GM19035 (cell line): ENCODE measurements around the gene VMO1.

ENCODE experiments used
- ATAC-seq: cut with Tn5 transposase; IDR thresholded peaks from one replicate; pipeline ENCODE4 v1.9.1; 2021; ENCODE audit not compliant: unreplicated experiment

Gene VMO1

GRCh38 chr17:4800462-4801196 lies 14.5 kb upstream of the VMO1 start:
- ATAC-seq, result no peak

- no peak for ATAC-seq
Measured at GRCh38 chr17:4796552-4796920, 10.4 kb upstream of the VMO1 start.

- no peak for ATAC-seq
Measured at GRCh38 chr17:4795168-4795567, 9.0 kb upstream of the VMO1 start.

GRCh38 chr17:4790705-4791088 lies 4.5 kb upstream of the VMO1 start:
- ATAC-seq, result no peak

GRCh38 chr17:4789951-4790704 lies 4.0 kb upstream of the VMO1 start:
- ATAC-seq, result peak; percentile 79

- no peak for ATAC-seq
Measured at GRCh38 chr17:4789701-4789950, 3.5 kb upstream of the VMO1 start.

- no peak for ATAC-seq
Measured at GRCh38 chr17:4788807-4789700, 2.9 kb upstream of the VMO1 start, which contains the start of gene GLTPD2. TSS of gene GLTPD2 (plus strand) at chr17:4788964. CDS start at chr17:4789012, 48 bp downstream.

GRCh38 chr17:4788159-4788806 lies 2.1 kb upstream of the VMO1 start:
- ATAC-seq, result no peak

- no peak for ATAC-seq
Measured at GRCh38 chr17:4786516-4786915, 352 bp upstream of the VMO1 start.

- no peak for ATAC-seq
Measured at GRCh38 chr17:4785311-4786105, 656 bp downstream of the VMO1 start.

- ATAC-seq, result no peak
Measured at GRCh38 chr17:4782652-4783051, 3.5 kb downstream of the VMO1 start.

GRCh38 chr17:4780325-4780955 lies 5.7 kb downstream of the VMO1 start:
- no peak for ATAC-seq

GRCh38 chr17:4777969-4778760 lies 8.0 kb downstream of the VMO1 start:
- ATAC-seq, result no peak

- ATAC-seq, result no peak
Measured at GRCh38 chr17:4772235-4772613, 13.9 kb downstream of the VMO1 start.

- ATAC-seq, result no peak
Measured at GRCh38 chr17:4771519-4772234, 14.5 kb downstream of the VMO1 start, which contains the start of gene TM4SF5. TSS of gene TM4SF5 (plus strand) at chr17:4771886. CDS start at chr17:4771923, 37 bp downstream.

GRCh38 chr17:4769628-4770027 lies 16.5 kb downstream of the VMO1 start:
- ATAC-seq, result no peak

- no peak for ATAC-seq
Measured at GRCh38 chr17:4768298-4768697, 17.9 kb downstream of the VMO1 start.

GRCh38 chr17:4766723-4767122 lies 19.4 kb downstream of the VMO1 start:
- ATAC-seq, result no peak
